Smooth muscle cell (in vitro differentiated cells): Measurements from ENCODE around the gene ARRDC3. TPM values are rescaled to one million over a fixed set of nuclear protein-coding genes. Genes with fewer than 3 reads are reported as not detected.

Experiments used
- DNase-seq: peaks from one replicate; lab custom pipeline; 2025; ENCODE audit not compliant: unreplicated experiment; lab: John Stamatoyannopoulos, UW
- H2AFZ ChIP-seq: fragments of 200-600 bp; sonication (generic); 2 replicates; pipeline ENCODE4 v1.6.0; 2016; ENCODE audit warnings: antibody characterized with exemption, low read depth, mild to moderate bottlenecking
- H3F3A ChIP-seq: fragments of 200-600 bp; sonication (generic); 2 replicates; pipeline ENCODE4 v1.6.0; 2017; ENCODE audit warnings: antibody characterized with exemption, low read depth
- H3K27ac ChIP-seq: fragments of 200-600 bp; sonication (generic); 2 replicates; pipeline ENCODE4 v1.5.1; 2016; ENCODE audit warnings: low read depth, mild to moderate bottlenecking
- H3K27me3 ChIP-seq: fragments of 200-600 bp; sonication (generic); 2 replicates; pipeline ENCODE4 v1.6.1; 2016; ENCODE audit warnings: low read depth, mild to moderate bottlenecking
- H3K36me3 ChIP-seq: fragments of 200-600 bp; sonication (generic); 2 replicates; pipeline ENCODE4 v1.5.1; 2016; ENCODE audit warnings: low read depth
- H3K4me1 ChIP-seq: fragments of 200-600 bp; sonication (generic); 2 replicates; pipeline ENCODE4 v1.5.1; 2016; ENCODE audit warnings: low read depth
- H3K4me2 ChIP-seq: fragments of 200-600 bp; sonication (generic); 2 replicates; pipeline ENCODE4 v1.6.0; 2016; ENCODE audit warnings: mild to moderate bottlenecking
- H3K4me3 ChIP-seq: fragments of 200-600 bp; sonication (generic); 2 replicates; pipeline ENCODE4 v1.5.1; 2016; ENCODE audit warnings: mild to moderate bottlenecking
- H3K79me2 ChIP-seq: fragments of 200-600 bp; sonication (generic); 2 replicates; pipeline ENCODE4 v1.6.0; 2016; ENCODE audit warnings: low read depth, mild to moderate bottlenecking
- H3K9ac ChIP-seq: fragments of 200-600 bp; sonication (generic); 2 replicates; pipeline ENCODE4 v1.6.0; 2016; ENCODE audit warnings: low read depth
- H3K9me3 ChIP-seq: fragments of 200-600 bp; sonication (generic); replicated peaks from 2 replicates; pipeline ENCODE4 v1.5.1; 2016; ENCODE audit warnings: low read depth
- H4K20me1 ChIP-seq: fragments of 200-600 bp; sonication (generic); 2 replicates; pipeline ENCODE4 v1.6.0; 2016; ENCODE audit warnings: low read depth
- WGBS: methylation state at CpG from one replicate; pipeline ENCODE4 v1.1.7; 2016; ENCODE audit warnings: low lambda C conversion rate; 5-methylcytosine and 5-hydroxymethylcytosine counted together
- polyA plus RNA-seq: library from polyadenylated mRNA; unstranded; fragments of >200 nt; fragmentation: Nextera tagmentation; extraction: Ambion mirVana; gene quantifications from 2 replicates; pipeline ENCODE4 v1.2.1, GENCODE V29; 2016
- total RNA-seq: library from RNA; depleted of rRNA; stranded (reverse); fragments of >200 nt; gene quantifications from 2 replicates; pipeline ENCODE4 v1.2.3, GENCODE V29; 2014
- TF ChIP-seq, protein P1 (sequence below): fragments of 200-600 bp; sonication (generic); IDR thresholded peaks from 2 replicates; pipeline ENCODE4 v1.5.1; 2017; ENCODE audit warnings: borderline replicate concordance, mild to moderate bottlenecking, antibody characterized with exemption; ENCODE audit not compliant: insufficient read depth, poor library complexity, severe bottlenecking

The ARRDC3 gene
- total and polyA plus RNA-seq, 2 experiments from 2014 or later, result 27.1 to 95.0 TPM

DNA sequence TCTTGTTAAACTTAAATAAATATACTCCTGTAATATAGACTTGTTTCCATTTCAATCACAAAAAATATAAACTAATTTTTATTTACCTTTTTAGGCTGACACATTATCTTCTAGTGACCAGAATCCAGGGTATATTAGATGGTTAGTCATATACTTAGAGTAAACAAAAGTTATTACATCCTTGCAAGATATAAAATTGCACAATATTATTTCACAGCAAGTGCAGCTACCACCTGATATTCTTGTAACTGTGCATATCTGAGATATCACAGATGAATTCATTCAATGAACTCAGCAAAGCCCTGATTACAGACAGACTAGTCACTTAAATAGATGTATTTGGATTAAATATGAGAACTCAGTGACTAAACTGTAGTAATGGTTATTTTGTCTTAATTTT, 25.6 kb upstream of the ARRDC3 start:
- Histone ChIP-seq H3K4me3 (no peak overlapping the region), H3K9me3 (no peaks in the 10 kb centered on the region), H3K4me1 (no peaks in the 10 kb centered on the region), H3K36me3 (no peaks in the 10 kb centered on the region), H3K27me3 (no peaks in the 10 kb centered on the region), H2AFZ (no peak overlapping the region), H3F3A (no peaks in the 10 kb centered on the region), H3K4me2 (no peak overlapping the region), H3K27ac (no peak overlapping the region), H3K79me2 (no peaks in the 10 kb centered on the region), H3K9ac (no peak overlapping the region), H4K20me1 (no peaks in the 10 kb centered on the region)
- no peak for DNase-seq
- TF ChIP-seq, protein P1, sequence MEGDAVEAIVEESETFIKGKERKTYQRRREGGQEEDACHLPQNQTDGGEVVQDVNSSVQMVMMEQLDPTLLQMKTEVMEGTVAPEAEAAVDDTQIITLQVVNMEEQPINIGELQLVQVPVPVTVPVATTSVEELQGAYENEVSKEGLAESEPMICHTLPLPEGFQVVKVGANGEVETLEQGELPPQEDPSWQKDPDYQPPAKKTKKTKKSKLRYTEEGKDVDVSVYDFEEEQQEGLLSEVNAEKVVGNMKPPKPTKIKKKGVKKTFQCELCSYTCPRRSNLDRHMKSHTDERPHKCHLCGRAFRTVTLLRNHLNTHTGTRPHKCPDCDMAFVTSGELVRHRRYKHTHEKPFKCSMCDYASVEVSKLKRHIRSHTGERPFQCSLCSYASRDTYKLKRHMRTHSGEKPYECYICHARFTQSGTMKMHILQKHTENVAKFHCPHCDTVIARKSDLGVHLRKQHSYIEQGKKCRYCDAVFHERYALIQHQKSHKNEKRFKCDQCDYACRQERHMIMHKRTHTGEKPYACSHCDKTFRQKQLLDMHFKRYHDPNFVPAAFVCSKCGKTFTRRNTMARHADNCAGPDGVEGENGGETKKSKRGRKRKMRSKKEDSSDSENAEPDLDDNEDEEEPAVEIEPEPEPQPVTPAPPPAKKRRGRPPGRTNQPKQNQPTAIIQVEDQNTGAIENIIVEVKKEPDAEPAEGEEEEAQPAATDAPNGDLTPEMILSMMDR, result no peak

DNA sequence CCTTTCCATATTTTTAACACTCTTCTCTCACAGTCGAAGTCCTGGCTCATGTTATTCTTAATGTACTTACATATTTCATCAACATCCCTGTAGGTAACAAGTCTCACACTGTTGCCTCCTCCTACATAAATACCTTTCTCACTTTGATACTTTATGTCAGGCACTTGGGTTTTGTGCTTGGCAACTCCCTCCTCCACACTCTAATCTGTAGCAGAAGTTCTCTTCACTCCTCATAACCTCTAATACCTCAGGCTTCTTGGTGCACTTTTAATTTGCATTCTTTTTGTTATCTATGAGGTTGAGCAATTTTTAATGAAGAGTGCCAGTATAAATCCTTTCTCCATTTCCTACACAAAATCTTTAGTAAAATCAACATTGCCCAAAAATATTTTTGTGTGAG, 24.1 kb upstream of the ARRDC3 start:
- H3K79me2 ChIP-seq, result no peaks in the 10 kb centered on the region
- no peaks in the 10 kb centered on the region for H3K9me3 ChIP-seq
- no peak for DNase-seq
- H4K20me1 ChIP-seq, result no peaks in the 10 kb centered on the region
- no peak overlapping the region for H3K27ac ChIP-seq
- H3K4me2 ChIP-seq, result no peak overlapping the region
- no peak overlapping the region for H3K9ac ChIP-seq
- H3K4me1 ChIP-seq, result no peaks in the 10 kb centered on the region
- no peaks in the 10 kb centered on the region for H3K27me3 ChIP-seq
- no peak overlapping the region for H3K4me3 ChIP-seq
- no peaks in the 10 kb centered on the region for H3F3A ChIP-seq
- no peak overlapping the region for H2AFZ ChIP-seq
- H3K36me3 ChIP-seq, result no peaks in the 10 kb centered on the region
- TF ChIP-seq, protein P1, result no peak
- 92% methylated on average over 1 of the region's 1 CpG for WGBS

DNA sequence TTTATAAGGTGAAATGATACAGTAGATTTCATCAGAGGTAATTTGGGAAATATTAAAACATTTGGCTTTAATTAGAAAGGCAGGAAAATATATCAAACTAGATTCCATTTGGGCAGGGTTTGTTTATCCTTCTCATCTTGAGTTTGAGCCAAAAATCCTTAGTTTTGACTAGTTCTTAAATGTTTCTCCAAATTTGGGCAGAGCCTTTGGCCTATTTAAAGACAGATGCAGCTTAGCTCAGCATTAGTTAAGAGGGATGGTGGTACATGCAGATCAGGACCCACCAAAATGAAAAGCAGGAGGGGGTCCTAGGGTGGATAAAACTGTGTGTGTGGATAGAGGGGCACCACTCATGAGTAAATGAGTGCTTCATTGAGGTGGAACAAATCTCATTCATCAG, 20.3 kb upstream of the ARRDC3 start:
- H3K4me3 ChIP-seq, result no peak overlapping the region
- H3F3A ChIP-seq, result no peaks in the 10 kb centered on the region
- H3K79me2 ChIP-seq, result no peaks in the 10 kb centered on the region
- H3K9me3 ChIP-seq, result no peaks in the 10 kb centered on the region
- no peak overlapping the region for H2AFZ ChIP-seq
- H3K4me1 ChIP-seq, result no peaks in the 10 kb centered on the region
- TF ChIP-seq, protein P1, result no peak
- DNase-seq, result no peak
- no peak overlapping the region for H3K9ac ChIP-seq
- no peaks in the 10 kb centered on the region for H3K27me3 ChIP-seq
- H3K36me3 ChIP-seq, result no peaks in the 10 kb centered on the region
- H4K20me1 ChIP-seq, result no peaks in the 10 kb centered on the region
- H3K4me2 ChIP-seq, result no peak overlapping the region
- no peak overlapping the region for H3K27ac ChIP-seq

DNA sequence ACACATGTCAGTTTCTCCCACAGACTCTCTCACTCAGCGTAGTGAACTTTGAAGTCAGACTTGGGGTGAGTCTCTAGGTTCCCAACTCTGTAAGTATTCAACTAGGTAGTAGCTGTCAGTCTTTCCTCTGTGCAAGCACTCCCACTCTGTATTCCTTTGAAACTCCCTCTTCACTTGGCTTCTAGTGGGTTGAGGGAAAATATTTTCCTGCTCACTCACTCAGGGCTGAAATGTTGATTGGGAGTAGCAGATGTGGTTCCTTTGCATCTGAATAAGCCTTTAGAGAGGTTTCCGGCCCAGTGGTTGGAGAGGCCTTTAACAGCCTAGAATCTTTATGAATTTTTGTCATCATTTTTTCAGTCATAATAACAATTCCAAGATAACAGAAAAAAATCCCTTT, 18.1 kb upstream of the ARRDC3 start:
- WGBS, result 56% methylated on average over 2 of the region's 2 CpGs
- no peaks in the 10 kb centered on the region for H3K36me3 ChIP-seq
- H3K27me3 ChIP-seq, result no peaks in the 10 kb centered on the region
- no peak overlapping the region for H3K9ac ChIP-seq
- no peak for DNase-seq
- no peaks in the 10 kb centered on the region for H3F3A ChIP-seq
- H3K27ac ChIP-seq, result peak overlapping the region; percentile 0
- no peaks in the 10 kb centered on the region for H3K79me2 ChIP-seq
- no peak overlapping the region for H3K4me2 ChIP-seq
- H2AFZ ChIP-seq, result no peak overlapping the region
- H4K20me1 ChIP-seq, result no peaks in the 10 kb centered on the region
- H3K4me3 ChIP-seq, result no peak overlapping the region
- TF ChIP-seq, protein P1, result no peak
- no peaks in the 10 kb centered on the region for H3K9me3 ChIP-seq
- no peaks in the 10 kb centered on the region for H3K4me1 ChIP-seq
